ENCODE measurements around the gene SEMA3E. TPM values are rescaled to one million over a fixed set of nuclear protein-coding genes. Genes with fewer than 3 reads are reported as not detected.

Gene SEMA3E
- total and polyA plus RNA-seq, 8 donors: 0.19 to 9.2 (median 0.93) TPM; not detected in 1

DNA sequence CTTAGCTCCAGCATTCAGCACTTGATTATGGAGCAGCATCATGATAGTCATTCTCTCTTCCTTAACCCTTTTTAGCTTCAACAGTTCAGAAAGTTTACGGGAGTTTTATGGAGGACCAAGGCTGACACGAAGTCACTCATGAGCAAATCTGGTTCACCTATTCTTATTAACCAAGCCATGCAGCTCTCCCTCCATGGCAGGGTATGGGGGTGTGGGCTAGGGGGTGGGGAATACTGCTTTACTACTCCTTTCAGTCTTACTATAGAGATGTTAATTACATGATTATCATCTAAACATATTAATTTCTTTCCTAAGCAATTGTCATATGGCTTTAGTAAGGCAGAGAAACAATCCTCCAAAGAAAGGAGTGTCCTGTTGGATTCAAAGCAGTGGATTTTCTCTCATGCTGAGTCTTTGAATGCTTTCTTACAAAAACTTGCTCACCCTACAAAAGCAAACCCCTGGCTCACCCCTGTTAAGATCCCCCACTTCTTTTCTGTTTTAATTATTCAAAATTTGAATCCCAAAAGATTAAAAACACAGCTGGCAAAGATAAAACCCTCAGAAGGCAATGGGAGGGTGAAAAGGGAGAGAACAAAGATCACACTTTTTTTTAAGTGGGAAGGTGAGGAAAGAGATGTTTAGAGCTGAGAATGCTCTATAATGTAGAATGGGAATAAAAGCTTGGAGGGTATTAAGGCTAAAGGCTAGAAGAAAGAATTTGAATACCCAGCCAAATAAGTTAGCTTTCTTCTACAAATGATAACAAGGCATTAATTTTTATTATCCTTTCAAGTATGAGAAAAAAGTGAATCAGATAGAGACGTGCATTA, 46.4 kb upstream of the SEMA3E start:
- Histone ChIP-seq H3K27ac (no peak overlapping the region), H3K9me3 (no peaks in the 10 kb centered on the region), H3K4me1 (no peaks in the 10 kb centered on the region), H3K27me3 (no peaks in the 10 kb centered on the region), H3K4me3 (no peak overlapping the region), H3K36me3 (no peaks in the 10 kb centered on the region)
- DNase-seq: no peak
- WGBS, 5 donors: 51 to 68% (median 63%) methylated on average over 3 of the region's 3 CpGs
- TF ChIP-seq POLR2A (IDR thresholded peaks at IDR 0.05): no peak
- TF ChIP-seq POLR2AphosphoS5 (IDR thresholded peaks at IDR 0.05): no peak
- no peak for TF ChIP-seq EP300 (IDR thresholded peaks at IDR 0.05)
- TF ChIP-seq CTCF (IDR thresholded peaks at IDR 0.05): no peak
- intact Hi-C loops (cut with DNase I; ENCODE audit: low total_unique reads): no loop called here

DNA sequence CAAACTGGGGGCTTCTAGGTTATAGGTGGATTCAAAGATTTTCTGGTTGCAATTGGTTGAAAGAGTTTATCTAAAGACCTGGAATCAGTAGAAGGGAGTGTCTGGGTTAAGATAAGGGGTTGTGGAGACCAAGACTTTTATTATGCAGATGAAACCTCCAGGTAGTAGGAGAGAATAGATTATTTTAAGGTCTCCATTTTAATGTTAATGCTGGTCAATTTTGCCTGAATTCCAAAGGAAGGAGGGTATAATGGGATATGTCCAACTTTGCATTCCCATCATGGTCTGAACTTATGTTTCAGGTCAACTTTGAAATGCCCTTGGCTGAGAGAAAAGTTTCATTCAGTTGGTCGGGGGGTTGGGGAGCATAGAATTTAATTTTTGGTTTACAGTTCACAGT, 44.3 kb upstream of the SEMA3E start:
- no peak overlapping the region for H3K27ac ChIP-seq
- no peaks in the 10 kb centered on the region for H3K27me3 ChIP-seq
- intact Hi-C loops (cut with DNase I; ENCODE audit: low total_unique reads): no loop called here
- H3K4me1 ChIP-seq: no peaks in the 10 kb centered on the region
- WGBS, 5 donors: 78 to 89% (median 83%) methylated on average over 1 of the region's 1 CpG
- no peak for DNase-seq
- H3K4me3 ChIP-seq: no peak overlapping the region
- no peaks in the 10 kb centered on the region for H3K36me3 ChIP-seq
- H3K9me3 ChIP-seq: no peaks in the 10 kb centered on the region
- TF ChIP-seq POLR2AphosphoS5 (IDR thresholded peaks at IDR 0.05): no peak
- TF ChIP-seq POLR2A (IDR thresholded peaks at IDR 0.05): no peak
- no peak for TF ChIP-seq CTCF (IDR thresholded peaks at IDR 0.05)
- no peak for TF ChIP-seq EP300 (IDR thresholded peaks at IDR 0.05)

GRCh38 chr7:83691095-83691494, 42.2 kb upstream of the SEMA3E start:
- no peak for DNase-seq
- WGBS, 5 donors: 56 to 68% (median 65%) methylated on average over 4 of the region's 4 CpGs
- H3K27ac ChIP-seq: no peak overlapping the region
- no peaks in the 10 kb centered on the region for H3K4me1 ChIP-seq
- no peaks in the 10 kb centered on the region for H3K9me3 ChIP-seq
- H3K4me3 ChIP-seq: no peak overlapping the region
- intact Hi-C loops (cut with DNase I; ENCODE audit: low total_unique reads): no loop called here
- TF ChIP-seq POLR2A (IDR thresholded peaks at IDR 0.05): no peak
- no peak for TF ChIP-seq POLR2AphosphoS5 (IDR thresholded peaks at IDR 0.05)
- TF ChIP-seq EP300 (IDR thresholded peaks at IDR 0.05): no peak
- TF ChIP-seq CTCF (IDR thresholded peaks at IDR 0.05): no peak
- no peaks in the 10 kb centered on the region for H3K36me3 ChIP-seq
- no peaks in the 10 kb centered on the region for H3K27me3 ChIP-seq

GRCh38 chr7:83689855-83690254, 40.9 kb upstream of the SEMA3E start:
- WGBS, 5 donors: 18 to 37% (median 36%) methylated on average over 1 of the region's 1 CpG
- Histone ChIP-seq H3K9me3 (no peaks in the 10 kb centered on the region), H3K4me1 (no peaks in the 10 kb centered on the region), H3K4me3 (no peak overlapping the region), H3K27ac (no peak overlapping the region), H3K36me3 (no peaks in the 10 kb centered on the region), H3K27me3 (no peaks in the 10 kb centered on the region)
- no peak for DNase-seq
- TF ChIP-seq CTCF (IDR thresholded peaks at IDR 0.05) (no peak), EP300 (IDR thresholded peaks at IDR 0.05) (no peak), POLR2AphosphoS5 (IDR thresholded peaks at IDR 0.05) (no peak), POLR2A (IDR thresholded peaks at IDR 0.05) (no peak)
- intact Hi-C loops (cut with DNase I; ENCODE audit: low total_unique reads): no loop called here
